GM12878 (cell line): Measurements from ENCODE around the gene FAM72A. TPM values are rescaled to one million over a fixed set of nuclear protein-coding genes. Genes with fewer than 3 reads are reported as not detected.
"Not testable (repeated sequence)": the region's sequence is repeated elsewhere in the genome, so short reads cannot be mapped to it uniquely, and the experiment has no call there.

Source experiments
- ATAC-seq: fragments of 200-7000 bp; cut with Tn5 transposase; 3 replicates; pipeline ENCODE4 v1.9.1; 2020; ENCODE audit warnings: mild to moderate bottlenecking, moderate library complexity
- BruUV-seq: library from RNA; stranded (reverse); fragments of 400-500 nt; replicated peaks from 2 replicates; lab custom pipeline; 2021; lab: Mats Ljungman, UMichigan
- CTCF ChIA-PET: fragments of 300-600 bp; sonication (Branson Sonifier 250); formaldehyde crosslinking; extraction: SDS; loops from one replicate; lab custom pipeline; 2021; ENCODE audit warnings: inconsistent platforms; lab: Yijun Ruan, JAX
- POLR2A ChIA-PET: fragments of 350-600 bp; formaldehyde crosslinking; extraction: SDS; loops from one replicate; lab custom pipeline; 2021; ENCODE audit warnings: inconsistent platforms; lab: Charles Lee
- RAD21 ChIA-PET: fragments of 300-600 bp; sonication (Branson Sonifier 250); formaldehyde crosslinking; loops from one replicate; lab custom pipeline; 2023; ENCODE audit warnings: antibody characterized with exemption; ENCODE audit not compliant: unreplicated experiment; lab: Charles Lee
- SMC1A ChIA-PET: fragments of 300-600 bp; sonication (Branson Sonifier 250); formaldehyde crosslinking; loops from one replicate; lab custom pipeline; 2023; ENCODE audit not compliant: unreplicated experiment, uncharacterized antibody; lab: Charles Lee
- DNase-seq: peaks from one replicate; pipeline ENCODE4 v3.0.0-alpha.2; 2011; ENCODE audit warnings: low read depth, low spot score
- FAIRE-seq: peaks from 3 replicates; lab custom pipeline; 2011; peaks lifted over from hg19 to GRCh38; lab: Jason Lieb, UNC
- H2AFZ ChIP-seq: 2 replicates; pipeline ENCODE4 v1.6.0; 2011; ENCODE audit warnings: low read depth, low read length, control low read depth; ENCODE audit not compliant: control insufficient read depth
- H3K27ac ChIP-seq: 2 replicates; pipeline ENCODE4 v1.5.1; 2011; ENCODE audit warnings: control low read depth; ENCODE audit not compliant: control insufficient read depth, insufficient read depth
- H3K27me3 ChIP-seq, 2 experiments: replicated peaks in 1 of 2; 2 replicates each; pipeline versions ENCODE4 v1.6.0 to v1.6.1; 2011; ENCODE audit warnings: low read length in 1 of 2; ENCODE audit not compliant: control insufficient read depth in 2 of 2, insufficient read depth in 2 of 2
- H3K36me3 ChIP-seq, 2 experiments: 2 replicates each; pipeline ENCODE4 v1.5.1; 2011; ENCODE audit warnings: low read length in 1 of 2; ENCODE audit not compliant: control insufficient read depth in 2 of 2, insufficient read depth in 2 of 2
- H3K4me1 ChIP-seq: 2 replicates; pipeline ENCODE4 v1.6.1; 2011; ENCODE audit warnings: mild to moderate bottlenecking, low read length, moderate library complexity, mixed read lengths; ENCODE audit not compliant: control insufficient read depth, insufficient read depth
- H3K4me2 ChIP-seq: 2 replicates; pipeline ENCODE4 v1.6.0; 2011; ENCODE audit warnings: control low read depth; ENCODE audit not compliant: control insufficient read depth, insufficient read depth
- H3K4me3 ChIP-seq: fragments of 200-600 bp; sonication (generic); 2 replicates; pipeline ENCODE4 v1.5.1; 2016
- H3K79me2 ChIP-seq: 2 replicates; pipeline ENCODE4 v1.6.0; 2011; ENCODE audit warnings: low read length; ENCODE audit not compliant: control insufficient read depth, insufficient read depth
- H3K9ac ChIP-seq: 2 replicates; pipeline ENCODE4 v1.8.0; 2011; ENCODE audit warnings: low read length, control low read depth, mixed read lengths; ENCODE audit not compliant: control insufficient read depth, insufficient read depth
- H3K9me3 ChIP-seq: replicated peaks from 3 replicates; pipeline ENCODE4 v1.5.1; 2011; ENCODE audit warnings: mild to moderate bottlenecking, low read length; ENCODE audit not compliant: control insufficient read depth, insufficient read depth
- H4K20me1 ChIP-seq: 2 replicates; pipeline ENCODE4 v1.6.0; 2011; ENCODE audit not compliant: control insufficient read depth, insufficient read depth
- PKNOX1 ChIP-seq: fragments of 450-650 bp; IDR thresholded peaks from 2 replicates; pipeline ENCODE4 v1.6.1; 2016; ENCODE audit warnings: mild to moderate bottlenecking
- WGBS: methylation state at CpG from one replicate; pipeline ENCODE4 v1.1.6; 2016; ENCODE audit warnings: low lambda C conversion rate; ENCODE audit not compliant: insufficient replicate concordance, insufficient coverage; ENCODE audit errors: missing lambda C conversion rate; 5-methylcytosine and 5-hydroxymethylcytosine counted together
- in situ Hi-C: fragments of 300-500 bp; cut with MboI; formaldehyde crosslinking; loops from 9 replicates; pipeline ENCODE4 v1.14.3; 2018; ENCODE audit warnings: mixed read lengths
- intact Hi-C: fragments of 100-400 bp; cut with micrococcal nuclease; formaldehyde crosslinking; loops from one replicate; pipeline ENCODE4 v1.14.2; 2022; ENCODE audit not compliant: unreplicated experiment
- polyA plus RNA-seq, 11 experiments: library from polyadenylated mRNA; depleted of rRNA in 4 of 11; unstranded in 6 of 11; stranded (reverse) in 5 of 11; fragments of >200 nt; fragmentation: Nextera tagmentation in 4 of 11; fragmentation: Illumina TruSeq in 1 of 11; extraction: Ambion mirVana in 4 of 11; extraction: Trizol in 1 of 11; gene quantifications; 1 replicate in 1 of 11; 2 replicates in 10 of 11; pipeline versions ENCODE4 v1.2.1 to v1.2.3, GENCODE V29; 2011 to 2016; ENCODE audit warnings: inconsistent platforms in 2 of 11, missing spikeins in 2 of 11, low read depth in 1 of 11
- total RNA-seq, 4 experiments: library from RNA; depleted of rRNA in 3 of 4; stranded (reverse); fragments of >200 nt in 3 of 4; fragmentation: Illumina TruSeq in 1 of 4; extraction: Trizol in 1 of 4; gene quantifications; 2 replicates each; pipeline versions ENCODE4 v1.2.1 to v1.2.3, GENCODE V29; 2013 to 2021

Gene FAM72A
- total and polyA plus RNA-seq, 10 of the 15 experiments (the other 5 are each of a cell fraction or from before 2014, with no cell fraction given): 7.5 to 36.7 (median 18.6) TPM

GRCh38 chr1:206202789-206203363 lies at the start of gene FAM72A (continued):
- peak; percentile 69; the same call in 1 of the 2 replicates for TF ChIP-seq PKNOX1
- TF ChIP-seq, all 136 proteins: peak for 13; not testable (repeated sequence) for 123

GRCh38 chr1:206250953-206251681 lies 48.5 kb upstream of the FAM72A start:
- peak; percentile 79 for ATAC-seq
- 16% methylated on average over 2 of the region's 3 CpGs for WGBS
- H3K79me2 ChIP-seq, RAD21 ChIA-PET, H3K9me3 ChIP-seq, FAIRE-seq, H3K4me3 ChIP-seq, H3K4me2 ChIP-seq, H3K36me3 ChIP-seq, H3K9ac ChIP-seq, CTCF ChIA-PET, H3K27ac ChIP-seq, DNase-seq, in situ Hi-C loops, H4K20me1 ChIP-seq, intact Hi-C loops, H3K4me1 ChIP-seq, POLR2A ChIA-PET, BruUV-seq, H3K27me3 ChIP-seq, SMC1A ChIA-PET, H2AFZ ChIP-seq: not testable (repeated sequence)

GRCh38 chr1:206246129-206246886 lies 43.7 kb upstream of the FAM72A start:
- H3K9ac ChIP-seq, ATAC-seq, H4K20me1 ChIP-seq, RAD21 ChIA-PET, SMC1A ChIA-PET, H3K9me3 ChIP-seq, H3K4me1 ChIP-seq, H2AFZ ChIP-seq, BruUV-seq, intact Hi-C loops, DNase-seq, H3K36me3 ChIP-seq, H3K27me3 ChIP-seq, CTCF ChIA-PET, H3K4me3 ChIP-seq, FAIRE-seq, H3K79me2 ChIP-seq, POLR2A ChIA-PET, H3K27ac ChIP-seq, in situ Hi-C loops, H3K4me2 ChIP-seq: not testable (repeated sequence)
- WGBS: no CpG with 5 or more reads among the region's 10 CpGs

GRCh38 chr1:206245479-206245878 lies 42.8 kb upstream of the FAM72A start:
- FAIRE-seq, H3K27me3 ChIP-seq, H3K9me3 ChIP-seq, POLR2A ChIA-PET, CTCF ChIA-PET, intact Hi-C loops, RAD21 ChIA-PET, H2AFZ ChIP-seq, H3K4me2 ChIP-seq, DNase-seq, BruUV-seq, H3K36me3 ChIP-seq, H3K4me1 ChIP-seq, in situ Hi-C loops, H3K79me2 ChIP-seq, H3K4me3 ChIP-seq, H3K27ac ChIP-seq, ATAC-seq, H4K20me1 ChIP-seq, SMC1A ChIA-PET, H3K9ac ChIP-seq: not testable (repeated sequence)
- 86% methylated on average over 1 of the region's 3 CpGs for WGBS
